ENCODE data around the gene P2RY8. TPM values are rescaled to one million over a fixed set of nuclear protein-coding genes. Genes with fewer than 3 reads are reported as not detected.

P2RY8 gene
- total RNA-seq, 3 donors from 2014 or later = 14.4 to 22.2 (median 18.4) TPM

DNA sequence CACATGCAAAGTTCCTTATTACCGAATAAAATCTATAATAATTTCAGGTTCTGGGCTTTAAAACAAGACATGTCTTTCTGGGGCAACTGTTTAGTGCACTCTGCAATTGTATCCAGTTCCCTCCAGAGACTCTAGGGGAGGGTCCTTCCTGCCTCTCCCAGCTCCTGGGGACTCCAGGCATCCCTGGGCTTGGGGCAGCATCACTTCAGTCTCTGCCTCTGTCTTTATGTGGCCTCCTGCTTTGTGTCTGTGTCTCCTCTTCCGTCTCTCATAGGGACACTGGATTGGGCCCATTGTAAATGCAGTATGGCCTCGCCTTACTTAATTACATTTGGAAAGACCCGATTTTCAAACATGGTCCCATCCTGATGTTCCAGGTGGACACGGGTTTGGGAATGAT is 73.4 kb downstream of the P2RY8 start:
- Mint-ChIP-seq H3K4me1 (ENCODE audit: low read depth) (peaks cover 69% of the 10 kb centered on the region), H3K27me3 (ENCODE audit: low read depth) (no peaks in the 10 kb centered on the region), H3K36me3 (ENCODE audit: insufficient read depth) (peaks cover 12% of the 10 kb centered on the region), H3K4me3 (peak overlapping the region; percentile 48), H3K9me3 (no peaks in the 10 kb centered on the region)
- no peak for DNase-seq
- ATAC-seq = no peak

DNA sequence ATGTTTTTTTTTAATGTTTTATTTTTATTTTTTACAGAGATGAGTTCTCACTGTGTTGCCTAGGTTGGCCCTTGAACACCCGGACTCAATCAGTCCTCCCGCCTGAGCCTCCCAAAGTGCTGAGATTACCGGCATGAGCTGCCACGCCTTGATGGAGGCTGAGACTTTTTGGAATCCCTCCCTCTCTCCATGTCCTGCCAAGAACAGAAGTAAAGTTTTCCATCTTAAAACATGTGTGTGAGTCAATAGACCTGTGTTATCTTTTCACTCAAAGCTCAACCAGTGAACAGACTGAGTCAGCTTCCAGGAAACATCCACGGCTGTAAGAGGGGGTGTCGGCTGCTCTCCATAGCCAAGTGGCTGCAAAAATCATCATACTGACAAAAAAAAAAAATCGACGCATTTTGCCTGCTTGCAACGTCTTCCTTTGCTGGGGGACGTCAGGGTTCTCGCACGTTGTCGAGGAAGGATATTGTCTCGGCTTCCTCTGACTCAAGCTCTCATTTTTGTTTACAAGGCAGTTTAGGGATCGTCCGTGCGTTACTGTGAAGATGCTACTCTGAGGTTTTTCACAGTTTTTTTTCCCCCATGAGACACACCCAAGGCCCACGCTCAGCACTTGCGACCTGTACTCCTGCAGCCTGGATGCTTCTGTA is 74.3 kb downstream of the P2RY8 start:
- ATAC-seq (peak; percentile 85 to 88), DNase-seq (peak; percentile 62)
- Mint-ChIP-seq H3K4me1 (ENCODE audit: low read depth) (peaks cover 63% of the 10 kb centered on the region), H3K4me3 (peak overlapping the region; percentile 48), H3K9me3 (no peaks in the 10 kb centered on the region), H3K36me3 (ENCODE audit: insufficient read depth) (peaks cover 12% of the 10 kb centered on the region), H3K27me3 (ENCODE audit: low read depth) (no peaks in the 10 kb centered on the region)

DNA sequence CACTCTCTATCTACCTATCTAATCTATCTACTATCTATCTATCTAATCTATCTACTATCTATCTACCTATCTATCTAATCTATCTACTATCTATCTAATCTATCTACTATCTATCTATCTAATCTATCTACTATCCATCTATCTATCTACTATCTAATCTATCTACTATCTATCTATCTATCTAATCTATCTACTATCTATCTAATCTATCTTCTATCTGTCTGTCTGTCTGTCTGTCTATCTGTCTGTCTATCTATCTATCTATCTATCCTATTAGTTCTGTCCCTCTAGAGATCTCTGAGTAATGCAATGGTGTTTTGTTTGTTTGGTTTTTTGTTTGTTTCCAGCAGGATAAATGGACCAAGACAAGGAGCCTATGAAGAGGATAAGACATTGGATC is 74.9 kb downstream of the P2RY8 start:
- Mint-ChIP-seq H3K9me3 (no peaks in the 10 kb centered on the region), H3K4me3 (no peak overlapping the region), H3K4me1 (ENCODE audit: low read depth) (peaks cover 57% of the 10 kb centered on the region), H3K36me3 (ENCODE audit: insufficient read depth) (peaks cover 9% of the 10 kb centered on the region), H3K27me3 (ENCODE audit: low read depth) (no peaks in the 10 kb centered on the region)
- ATAC-seq (no peak), DNase-seq (no peak)

DNA sequence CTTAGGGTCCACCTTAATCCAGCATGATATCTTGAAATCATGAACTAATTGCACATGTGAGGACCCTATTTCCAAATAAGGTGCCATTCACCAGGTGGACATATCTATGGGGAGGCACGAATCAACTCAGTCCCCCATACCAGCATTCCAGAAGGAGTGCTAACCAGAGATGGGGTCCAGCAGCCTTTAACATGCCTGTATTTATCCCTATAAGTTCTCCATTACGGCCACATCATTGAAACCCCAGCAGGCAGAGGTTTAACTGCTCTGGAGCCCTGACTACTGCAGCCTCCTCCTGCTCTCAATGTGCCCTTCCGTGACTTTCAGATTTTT is 81.1 kb downstream of the P2RY8 start:
- DNase-seq (no peak), ATAC-seq (no peak)
- Mint-ChIP-seq H3K4me3 (peak overlapping the region; percentile 9), H3K36me3 (ENCODE audit: insufficient read depth) (no peaks in the 10 kb centered on the region), H3K27me3 (ENCODE audit: low read depth) (no peaks in the 10 kb centered on the region), H3K4me1 (ENCODE audit: low read depth) (peaks cover 17% of the 10 kb centered on the region), H3K9me3 (no peaks in the 10 kb centered on the region)

- DNase-seq = peak; percentile 94
- peak; percentile 48 to 54 for ATAC-seq
- Mint-ChIP-seq H3K4me1 (ENCODE audit: low read depth) (peaks cover 20% of the 10 kb centered on the region), H3K9me3 (no peaks in the 10 kb centered on the region), H3K4me3 (peak overlapping the region; percentile 70), H3K27me3 (ENCODE audit: low read depth) (no peaks in the 10 kb centered on the region), H3K36me3 (ENCODE audit: insufficient read depth) (peaks cover 3% of the 10 kb centered on the region)
These were observed 82.8 kb downstream of the P2RY8 start for GRCh38 chrX:1453951-1454785.

- peak overlapping the region; percentile 84 for H3K4me3 Mint-ChIP-seq
- peak; percentile 36 to 65 for ATAC-seq
- peak; percentile 76 for DNase-seq
These were observed 83.6 kb downstream of the P2RY8 start for GRCh38 chrX:1453395-1453783.

DNA sequence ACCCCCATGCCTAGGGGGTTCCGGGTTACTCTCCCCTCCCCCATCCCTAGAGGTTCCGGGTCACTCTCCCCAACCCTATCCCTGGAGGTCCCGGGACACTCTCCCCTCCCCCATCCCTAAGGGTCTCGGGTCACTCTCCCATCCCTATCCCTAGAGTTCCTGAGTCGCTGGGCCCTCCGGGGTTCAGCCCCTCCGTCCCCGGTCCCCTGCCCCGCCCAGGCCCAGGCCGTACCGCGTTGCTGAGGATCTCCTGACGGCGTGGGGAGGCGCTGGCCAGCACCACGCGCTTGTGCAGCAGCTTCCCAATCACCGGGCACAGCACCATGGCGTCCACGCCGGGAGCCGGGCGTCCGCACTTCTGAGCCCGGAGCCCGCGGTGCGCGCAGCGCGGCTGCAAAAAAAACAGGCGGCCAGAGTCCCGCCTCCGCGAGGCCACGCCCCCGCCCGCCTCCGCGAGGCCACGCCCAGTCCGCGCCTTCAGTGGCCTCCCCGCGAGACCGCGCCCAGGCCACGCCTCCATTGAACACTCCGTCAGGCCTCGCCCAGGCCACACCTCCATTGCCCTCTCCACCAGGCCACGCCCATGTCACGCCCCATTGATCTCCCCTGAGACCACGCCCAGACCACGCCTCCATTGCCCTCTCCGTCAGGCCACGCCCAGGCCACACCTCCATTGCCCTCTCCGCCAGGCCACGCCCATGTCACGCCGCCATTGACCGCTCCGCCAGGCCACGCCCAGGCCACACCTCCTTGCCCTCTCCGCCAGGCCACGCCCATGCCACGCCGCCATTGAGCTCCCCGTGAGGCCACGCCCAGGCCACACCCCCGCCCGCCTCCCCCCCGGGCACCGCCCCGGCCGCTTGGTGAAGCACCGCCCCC is 84.2 kb downstream of the P2RY8 start, which contains the start of gene ASMTL:
ASMTL (minus strand) TSS at position 394 of the 879 bp plus-strand sequence; CDS start at position 325, 69 bp downstream.
- Mint-ChIP-seq H3K4me1 (ENCODE audit: low read depth) (peaks cover 25% of the 10 kb centered on the region), H3K9me3 (peaks cover 9% of the 10 kb centered on the region), H3K36me3 (ENCODE audit: insufficient read depth) (peaks cover 14% of the 10 kb centered on the region), H3K27me3 (ENCODE audit: low read depth) (no peaks in the 10 kb centered on the region), H3K4me3 (peak within 1 kb of the TSS; percentile 89)
- DNase-seq = peak; percentile 100
- peak; percentile 82 for ATAC-seq

More at GRCh38 chrX:1453395-1453783, 83.6 kb downstream of the P2RY8 start:
- Mint-ChIP-seq H3K9me3 (peaks cover 4% of the 10 kb centered on the region), H3K4me1 (ENCODE audit: low read depth) (peaks cover 24% of the 10 kb centered on the region), H3K27me3 (ENCODE audit: low read depth) (no peaks in the 10 kb centered on the region), H3K36me3 (ENCODE audit: insufficient read depth) (peaks cover 11% of the 10 kb centered on the region)

- peak overlapping the region; percentile 89 for H3K4me3 Mint-ChIP-seq
- peaks cover 9% of the 10 kb centered on the region for H3K9me3 Mint-ChIP-seq
- H3K27me3 Mint-ChIP-seq (ENCODE audit: low read depth) = no peaks in the 10 kb centered on the region
- peaks cover 25% of the 10 kb centered on the region for H3K4me1 Mint-ChIP-seq (ENCODE audit: low read depth)
- ATAC-seq = no peak
- peaks cover 17% of the 10 kb centered on the region for H3K36me3 Mint-ChIP-seq (ENCODE audit: insufficient read depth)
- no peak for DNase-seq
These were observed 85.1 kb downstream of the P2RY8 start for GRCh38 chrX:1451661-1452515.

DNA sequence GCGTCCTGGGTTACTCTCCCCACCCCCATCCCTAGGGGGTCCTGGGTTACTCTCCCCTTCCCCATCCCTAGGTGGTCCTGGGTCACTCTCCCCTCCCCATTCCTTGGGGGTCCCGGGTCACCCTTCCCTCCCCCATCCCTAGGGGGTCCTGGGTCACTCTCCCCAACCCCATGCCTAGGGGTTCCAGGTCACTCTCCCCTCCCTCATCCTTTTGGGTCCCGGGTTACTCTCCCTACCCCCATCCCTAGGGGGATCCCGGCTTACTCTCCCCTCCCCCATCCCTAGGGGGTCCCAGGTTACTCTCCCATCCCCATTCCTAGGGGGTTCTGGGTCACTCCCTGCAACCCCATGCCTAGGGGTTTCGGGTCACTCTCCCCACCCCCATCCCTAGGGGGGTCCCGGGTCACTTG is 85.7 kb downstream of the P2RY8 start:
- ATAC-seq (no peak), DNase-seq (no peak)
- H3K27me3 Mint-ChIP-seq (ENCODE audit: low read depth) = no peaks in the 10 kb centered on the region

GRCh38 chrX:1450361-1451161 is 86.4 kb downstream of the P2RY8 start:
- no peak for DNase-seq
- Mint-ChIP-seq H3K4me1 (ENCODE audit: low read depth) (peaks cover 21% of the 10 kb centered on the region), H3K4me3 (no peak overlapping the region), H3K36me3 (ENCODE audit: insufficient read depth) (peaks cover 17% of the 10 kb centered on the region), H3K27me3 (ENCODE audit: low read depth) (no peaks in the 10 kb centered on the region), H3K9me3 (peaks cover 9% of the 10 kb centered on the region)
- no peak for ATAC-seq

More for the DNA sequence above, 85.7 kb downstream of the P2RY8 start:
- peak overlapping the region; percentile 89 for H3K4me3 Mint-ChIP-seq
- peaks cover 25% of the 10 kb centered on the region for H3K4me1 Mint-ChIP-seq (ENCODE audit: low read depth)
- H3K36me3 Mint-ChIP-seq (ENCODE audit: insufficient read depth) = peaks cover 17% of the 10 kb centered on the region
- H3K9me3 Mint-ChIP-seq = peaks cover 9% of the 10 kb centered on the region

DNA sequence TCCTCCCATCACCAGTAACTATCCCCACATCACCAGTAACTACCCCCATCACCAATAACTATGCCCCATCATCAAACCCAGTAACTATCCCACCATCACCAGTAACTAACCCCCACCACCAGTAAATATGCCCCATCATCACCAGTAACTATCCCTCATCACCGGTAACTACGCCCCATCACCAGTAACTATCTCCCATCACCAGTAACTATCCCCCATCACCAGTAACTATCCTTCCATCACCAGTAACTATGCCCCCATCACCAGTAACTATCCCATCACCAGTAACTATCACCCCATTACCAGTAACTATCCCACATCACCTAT is 87.2 kb downstream of the P2RY8 start:
- Mint-ChIP-seq H3K4me1 (ENCODE audit: low read depth) (peaks cover 21% of the 10 kb centered on the region), H3K27me3 (ENCODE audit: low read depth) (no peaks in the 10 kb centered on the region), H3K9me3 (peaks cover 15% of the 10 kb centered on the region), H3K36me3 (ENCODE audit: insufficient read depth) (peaks cover 21% of the 10 kb centered on the region), H3K4me3 (peak overlapping the region; percentile 44)
- DNase-seq = no peak
- ATAC-seq = no peak

- Mint-ChIP-seq H3K27me3 (ENCODE audit: low read depth) (no peaks in the 10 kb centered on the region), H3K4me3 (no peak overlapping the region), H3K4me1 (ENCODE audit: low read depth) (peaks cover 15% of the 10 kb centered on the region), H3K36me3 (ENCODE audit: insufficient read depth) (peaks cover 26% of the 10 kb centered on the region), H3K9me3 (peaks cover 19% of the 10 kb centered on the region)
- DNase-seq (no peak), ATAC-seq (no peak)
These were observed 87.8 kb downstream of the P2RY8 start for GRCh38 chrX:1449036-1449822.
